DMS79 (cell line): ENCODE results near the gene SMIM7.

Experiments
- DNase-seq: peaks from one replicate; lab custom pipeline; 2025; lab: John Stamatoyannopoulos, UW

The SMIM7 gene

DNA sequence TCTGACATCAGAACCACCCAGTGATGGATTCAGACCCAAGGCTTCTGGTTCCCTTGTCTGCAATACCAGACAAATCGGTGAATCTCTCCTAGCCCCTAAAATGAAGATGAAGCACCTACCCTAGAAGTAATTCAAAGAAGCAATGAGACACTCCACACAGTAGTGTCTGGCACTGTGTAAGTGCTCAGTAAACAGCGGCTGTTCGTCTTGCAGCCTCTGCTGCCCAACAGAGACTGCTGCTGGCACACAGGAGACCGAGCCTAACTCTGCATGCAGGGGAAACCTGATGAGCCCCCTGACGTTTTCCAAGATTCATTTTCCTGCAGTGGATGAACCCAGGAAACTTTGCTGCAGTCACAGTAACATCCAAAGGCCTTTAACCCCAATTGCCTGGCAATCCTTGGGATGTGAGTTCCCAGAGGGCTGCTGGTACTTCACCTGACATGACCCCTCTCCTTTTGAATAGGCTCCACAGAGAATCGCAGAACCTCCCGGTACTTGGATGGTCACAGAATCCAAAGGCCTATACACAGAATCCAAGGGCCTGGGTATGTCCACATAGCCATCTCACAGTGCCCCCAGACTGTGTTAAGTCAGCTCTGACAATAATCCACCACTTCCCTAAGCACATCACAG is 38.7 kb downstream of the SMIM7 start:
- no peak for DNase-seq

DNA sequence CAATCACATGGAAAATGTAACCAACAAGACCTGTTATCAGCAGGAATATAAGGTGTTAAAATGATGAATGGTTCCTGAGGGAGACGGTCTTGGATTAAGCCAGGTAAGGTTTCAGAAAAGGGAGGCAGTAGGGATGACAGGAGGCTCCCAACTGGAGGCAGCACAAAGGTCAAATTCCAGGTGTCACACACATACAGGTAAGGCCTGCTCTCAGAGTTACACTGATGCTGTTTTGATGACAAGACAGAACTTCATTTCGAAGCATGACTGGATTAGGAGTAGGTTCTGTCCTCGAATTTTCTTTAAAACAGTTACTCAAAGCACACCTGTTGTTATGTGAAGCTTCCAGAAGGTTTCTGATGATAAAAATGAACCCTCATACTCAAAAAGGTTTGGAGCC is 39.4 kb downstream of the SMIM7 start:
- no peak for DNase-seq

DNA sequence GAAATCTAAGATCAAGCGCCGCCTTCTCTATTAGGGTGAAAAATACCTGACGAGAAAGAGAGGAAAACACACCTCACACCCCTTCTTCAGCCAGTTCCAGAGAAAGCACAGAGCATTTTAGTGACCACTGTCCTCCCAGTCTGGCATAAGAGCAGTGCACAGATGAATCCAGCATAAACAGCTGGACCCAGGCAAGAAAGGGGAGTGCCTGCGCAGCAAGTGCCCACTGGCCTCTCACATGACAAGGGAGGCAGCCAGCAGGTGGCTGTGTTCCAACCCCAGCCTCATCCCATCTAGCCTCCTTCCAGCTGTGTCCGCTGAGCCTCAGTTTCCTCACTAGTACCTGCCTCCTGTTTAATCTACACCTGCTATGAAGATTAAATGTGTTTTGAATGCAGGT is 39.9 kb downstream of the SMIM7 start:
- DNase-seq: no peak

DNA sequence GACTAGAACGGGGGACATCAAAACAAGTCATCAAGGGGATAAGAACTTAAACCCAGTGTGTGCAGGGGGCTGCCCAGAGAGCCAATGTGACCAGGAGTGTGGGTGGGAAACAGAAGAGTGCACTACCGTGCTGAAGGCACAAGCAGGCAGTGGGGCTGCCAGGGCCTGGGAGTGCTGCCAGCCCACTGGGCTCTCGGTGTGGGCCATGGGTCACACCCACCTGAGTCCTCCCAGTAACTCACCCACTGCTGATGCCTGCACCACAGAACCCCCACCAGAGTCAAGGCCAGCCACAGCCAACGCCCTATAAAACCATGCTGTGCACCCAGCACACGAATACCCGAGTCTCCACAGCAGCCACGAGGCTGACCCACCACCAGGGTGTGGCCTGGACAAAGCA is 40.5 kb downstream of the SMIM7 start:
- DNase-seq: no peak

DNA sequence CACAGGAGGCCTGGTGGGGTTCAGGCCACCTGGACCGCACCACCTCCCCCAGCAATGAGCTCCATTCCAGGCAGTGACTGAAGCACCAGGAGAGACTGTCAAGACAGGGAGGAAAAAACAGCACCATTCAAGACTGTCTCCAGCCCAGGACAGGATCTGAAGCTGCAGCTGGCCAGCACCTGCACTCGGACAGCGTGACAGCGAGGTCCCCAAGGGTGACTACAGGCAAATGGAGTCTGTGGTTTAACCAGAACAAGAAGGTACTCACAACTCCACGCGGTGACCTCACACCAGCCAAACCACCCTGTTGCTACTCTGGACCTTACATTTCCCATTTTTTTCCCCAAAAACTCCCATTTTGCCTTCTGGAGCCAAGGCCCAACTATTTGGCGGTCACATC is 41.7 kb downstream of the SMIM7 start:
- DNase-seq: no peak

DNA sequence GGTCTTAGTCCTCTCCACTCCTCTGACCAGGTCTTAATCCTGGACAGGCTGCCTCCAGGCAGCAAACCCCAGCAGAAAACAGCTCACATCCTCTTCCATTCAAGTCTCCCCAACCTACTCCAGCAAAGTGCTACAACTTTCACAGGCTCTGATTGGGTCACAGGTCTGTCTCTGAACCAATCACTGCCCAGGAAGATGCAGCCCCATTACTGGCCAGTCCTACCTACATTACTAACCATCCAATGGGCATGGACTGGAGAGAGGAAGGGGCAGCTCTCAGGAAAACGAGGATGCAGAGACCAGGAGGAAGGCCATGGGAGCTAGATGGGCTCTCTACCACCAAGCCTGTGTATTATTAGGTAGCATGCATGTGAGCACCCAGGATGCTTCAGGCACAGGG is 44.1 kb downstream of the SMIM7 start:
- no peak for DNase-seq

DNA sequence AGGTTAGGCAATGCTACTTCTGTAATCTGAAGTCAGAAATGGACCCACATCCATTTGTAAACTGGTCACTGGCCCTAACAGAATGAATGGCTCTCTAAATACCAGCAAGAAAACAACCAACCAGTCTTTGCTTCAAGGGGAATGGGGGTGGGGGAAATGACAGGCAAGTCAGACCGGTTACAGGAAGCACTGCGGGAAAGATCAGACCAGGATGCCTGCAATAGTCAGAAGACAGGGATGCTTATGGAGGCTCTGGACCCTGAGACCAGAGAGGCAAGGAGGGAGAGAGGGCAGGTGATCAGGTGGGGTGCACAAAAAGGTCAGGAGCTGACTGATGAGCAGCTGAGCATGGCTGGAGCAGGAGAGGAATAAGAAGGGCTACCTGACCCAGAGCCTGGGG is 45.0 kb downstream of the SMIM7 start:
- no peak for DNase-seq

DNA sequence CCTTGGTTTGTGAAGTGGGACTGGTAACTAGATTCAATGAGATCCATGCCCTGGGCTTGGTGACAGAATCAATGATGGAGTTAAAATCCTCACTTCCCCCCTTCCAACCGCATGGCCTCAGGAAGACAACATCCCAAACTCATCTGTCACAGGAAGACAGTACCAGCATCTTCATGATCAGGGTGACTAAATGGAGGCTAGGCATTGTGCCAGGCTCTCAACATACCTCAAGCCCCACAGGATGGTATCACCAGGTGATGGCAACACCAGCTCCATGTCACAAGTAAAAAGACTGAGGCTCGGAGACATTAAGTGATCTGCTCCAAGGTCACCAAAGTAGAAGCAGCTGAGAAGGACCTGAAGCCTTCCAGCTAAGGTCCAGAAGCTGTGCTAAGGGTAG is 46.1 kb downstream of the SMIM7 start:
- no peak for DNase-seq

DNA sequence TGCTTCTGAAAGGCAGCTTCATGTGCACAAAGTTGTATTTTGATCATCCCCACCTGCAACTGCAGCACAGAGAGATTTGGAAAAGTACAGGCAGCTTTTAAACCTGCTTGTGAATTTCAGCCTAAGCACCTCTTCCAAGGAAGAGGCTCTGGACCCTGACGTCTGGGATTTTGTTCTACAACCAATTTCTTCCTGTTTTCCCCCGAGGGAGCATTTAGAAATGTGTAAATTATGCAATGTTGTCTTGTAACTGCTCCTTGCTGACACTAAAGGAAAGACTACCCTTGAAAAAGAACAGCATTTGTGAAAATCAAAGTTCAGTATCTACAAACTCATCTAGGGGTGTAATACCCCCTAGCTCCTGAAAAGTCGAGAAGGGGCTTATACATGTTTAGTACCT is 47.3 kb downstream of the SMIM7 start:
- no peak for DNase-seq

DNA sequence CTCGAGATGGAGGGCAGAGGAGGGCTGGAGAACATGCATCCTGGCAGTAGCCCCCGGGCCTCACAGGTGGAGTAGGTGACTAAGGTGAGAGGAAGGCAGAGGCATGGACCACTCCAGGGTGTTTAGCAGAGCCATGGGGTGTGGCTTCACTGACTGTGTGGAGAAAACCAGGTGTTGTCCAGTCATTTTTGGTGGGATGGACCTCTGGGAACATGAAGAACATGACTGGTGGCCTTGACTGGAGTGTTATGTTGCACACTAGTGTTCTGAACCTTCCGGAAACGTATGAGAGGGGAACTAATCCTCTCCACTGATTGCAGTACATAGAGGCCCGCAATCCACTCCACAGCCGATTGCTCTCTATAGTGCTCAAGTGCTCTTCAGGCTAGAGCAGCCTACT is 48.8 kb downstream of the SMIM7 start:
- DNase-seq: peak; percentile 73

DNA sequence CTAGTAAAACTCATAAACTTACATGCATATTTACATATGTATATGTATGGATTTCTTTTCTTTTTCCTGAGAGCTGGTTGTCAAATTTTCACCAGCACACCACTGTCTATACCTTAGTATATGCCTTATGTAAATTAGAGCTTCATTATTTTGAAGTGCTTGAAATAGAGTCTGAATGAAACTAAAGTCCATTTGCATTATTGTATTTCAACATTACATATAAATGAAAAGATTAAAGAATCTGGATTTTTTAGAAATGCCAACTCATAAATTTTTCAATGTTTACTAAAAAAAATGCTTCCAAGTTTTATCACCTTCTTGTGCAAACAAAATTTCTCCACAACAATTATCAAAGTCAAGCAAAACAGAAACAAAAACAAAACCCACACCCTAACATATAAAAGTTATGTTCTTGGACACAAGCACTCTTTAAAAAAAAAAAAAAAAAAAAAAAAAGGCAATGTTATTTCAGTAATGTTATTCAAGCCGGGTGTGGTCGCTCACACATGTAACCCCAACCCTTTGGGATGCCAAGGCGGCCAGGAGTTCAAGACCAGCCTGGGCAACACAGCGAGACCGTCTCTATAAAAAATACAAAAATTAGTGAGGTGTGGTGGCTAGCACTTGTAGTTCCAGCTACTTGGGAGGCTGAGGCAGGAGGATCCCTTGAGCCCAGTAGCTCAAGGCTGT is 50.3 kb downstream of the SMIM7 start:
- DNase-seq: no peak

DNA sequence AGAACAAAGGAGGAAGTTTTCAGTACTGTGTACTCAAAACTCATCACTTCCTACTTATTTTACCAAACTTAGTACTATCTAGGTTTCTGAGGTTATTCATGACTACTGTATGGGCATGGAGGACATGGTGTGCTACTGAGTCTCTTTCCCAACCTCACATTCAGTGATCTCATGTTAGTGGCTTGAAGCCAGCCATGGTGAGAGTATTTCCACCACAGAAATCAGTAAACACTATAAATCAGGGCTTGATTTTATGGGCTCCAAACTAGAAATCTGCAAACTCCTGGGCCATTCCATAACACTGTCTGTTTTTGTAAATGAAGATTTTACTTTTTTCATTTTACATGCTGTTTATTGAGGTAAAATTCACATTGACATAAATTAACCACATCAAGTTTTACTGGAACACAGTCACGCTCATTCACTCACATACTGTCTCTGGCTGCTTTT is 51.6 kb downstream of the SMIM7 start:
- DNase-seq: no peak

DNA sequence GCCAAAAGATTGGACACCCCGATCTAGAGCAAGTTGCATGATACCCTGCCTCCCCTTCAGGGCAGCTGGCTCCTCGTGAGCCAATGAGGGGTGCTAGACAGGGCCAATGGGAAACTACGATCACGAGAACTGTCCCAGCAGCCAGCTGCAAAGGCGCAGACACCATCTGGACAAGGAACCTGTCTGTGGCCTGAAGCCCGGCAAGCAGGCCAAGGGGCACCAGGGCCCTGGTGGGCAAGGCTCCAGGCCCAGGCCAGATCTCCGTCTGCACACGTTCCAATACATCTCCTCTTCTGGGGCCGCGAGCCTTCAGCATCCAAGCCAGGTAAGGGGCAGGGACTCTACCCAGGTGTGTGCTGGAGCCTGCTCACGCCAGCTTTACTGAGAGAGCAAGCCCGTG is 52.1 kb downstream of the SMIM7 start:
- no peak for DNase-seq

DNA sequence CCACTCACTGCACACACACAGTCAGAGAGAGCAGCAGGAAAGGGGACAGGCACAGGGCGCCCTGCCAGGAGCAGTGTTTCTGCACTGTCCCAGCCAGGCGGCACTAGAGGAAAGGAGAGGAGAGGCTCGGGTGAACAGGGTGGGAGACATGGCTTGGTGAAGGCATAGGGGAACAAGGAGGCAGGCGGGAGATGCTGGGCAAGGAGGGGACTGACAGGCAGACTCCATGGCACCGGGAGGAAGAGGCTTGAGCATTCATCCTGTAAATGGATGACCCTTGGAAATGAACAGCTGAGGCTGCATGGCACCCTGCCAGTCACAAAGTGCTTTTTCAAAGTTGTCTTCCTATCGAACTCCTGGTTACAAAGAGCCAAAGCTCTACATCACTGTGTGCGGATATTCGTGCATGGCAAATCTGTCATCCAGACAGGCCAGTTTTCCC is 54.4 kb downstream of the SMIM7 start:
- peak; percentile 88 for DNase-seq

DNA sequence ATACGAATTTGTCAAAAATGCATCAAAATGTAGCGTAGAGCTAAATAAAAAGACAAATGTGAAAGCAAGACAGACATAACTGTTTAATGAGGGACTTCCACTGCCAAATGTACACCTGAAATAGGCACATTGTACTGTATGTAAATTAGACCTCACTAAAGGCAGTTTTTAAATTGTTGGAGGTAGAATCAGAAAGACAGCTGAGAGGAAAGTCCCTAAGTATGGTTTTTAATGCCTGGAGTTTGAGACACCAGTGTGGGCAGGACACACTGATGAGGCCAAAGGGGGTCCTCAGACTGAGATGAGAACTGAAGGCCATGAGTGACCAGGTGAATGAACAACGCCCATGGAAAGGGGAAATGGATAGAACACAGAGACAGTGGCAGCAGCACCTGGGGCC is 54.8 kb downstream of the SMIM7 start:
- no peak for DNase-seq

DNA sequence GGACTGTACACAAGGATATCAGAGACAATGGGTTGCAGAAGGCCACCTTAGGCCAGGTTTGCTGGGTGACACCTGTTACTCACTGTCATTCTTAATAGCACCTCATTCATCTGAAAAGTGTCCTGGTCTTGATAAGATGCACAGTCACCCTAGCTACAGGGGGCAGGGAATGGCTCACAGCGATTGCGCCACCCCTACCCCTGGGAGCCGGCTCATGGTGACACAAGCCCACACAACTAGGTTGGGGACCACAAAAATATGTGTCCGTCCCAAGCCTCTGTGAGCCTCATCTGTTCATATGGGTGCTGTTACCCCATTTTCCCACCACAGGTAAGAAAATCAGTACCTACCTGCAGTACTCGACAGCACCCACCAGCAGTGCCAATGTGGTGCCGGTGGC is 55.3 kb downstream of the SMIM7 start:
- no peak for DNase-seq

DNA sequence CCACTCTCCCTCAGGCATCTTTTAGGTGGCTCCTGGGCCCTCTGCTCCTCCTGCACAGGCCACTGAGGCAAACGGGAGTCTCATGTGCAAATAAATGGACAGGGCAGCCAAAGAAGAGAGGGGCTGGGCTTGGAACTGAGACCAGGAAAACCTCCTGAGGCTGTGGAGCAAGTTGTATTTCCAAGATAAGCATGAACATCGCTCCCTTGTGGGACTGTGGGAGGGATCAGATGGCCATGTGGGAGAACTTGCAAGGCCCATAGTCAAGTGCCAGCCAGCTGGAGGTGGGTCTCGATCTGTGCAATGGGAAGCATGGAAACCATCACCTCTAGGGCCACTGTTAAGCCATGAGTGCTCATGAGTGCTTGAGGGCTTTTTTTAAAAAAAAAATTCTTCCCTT is 56.9 kb downstream of the SMIM7 start:
- no peak for DNase-seq

DNA sequence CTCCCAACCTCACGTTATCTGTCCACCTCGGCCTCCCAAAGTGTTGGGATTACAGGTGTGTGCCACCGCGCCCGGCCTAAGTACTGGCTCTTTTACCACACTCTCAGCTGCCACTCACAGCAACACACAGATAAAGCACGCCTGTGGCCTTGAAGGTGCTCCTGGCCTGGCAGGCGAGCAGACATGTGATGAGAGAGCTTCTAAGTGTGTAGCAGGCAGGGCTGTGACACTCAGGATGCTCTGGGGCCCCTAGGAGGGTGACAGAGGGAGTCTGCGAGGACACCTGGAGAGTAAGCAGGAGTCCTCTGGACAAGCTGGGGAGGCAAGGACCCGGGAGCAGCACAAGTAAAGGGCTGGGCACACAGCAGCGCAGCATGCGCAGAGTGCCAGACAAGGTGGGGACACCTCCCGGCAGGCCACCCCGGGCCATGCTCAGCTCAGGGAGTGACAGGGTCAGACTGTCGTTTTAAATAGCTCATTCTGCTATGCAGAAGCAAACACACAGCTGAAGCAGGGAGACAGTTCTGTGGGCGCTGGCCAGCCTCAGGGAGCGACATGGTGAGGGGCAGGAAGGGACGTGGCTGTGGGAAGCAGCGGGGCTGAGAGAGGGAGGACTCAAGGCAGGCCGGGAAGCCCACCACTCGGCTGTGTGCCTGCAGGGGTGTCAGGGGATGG is 58.4 kb downstream of the SMIM7 start:
- no peak for DNase-seq

DNA sequence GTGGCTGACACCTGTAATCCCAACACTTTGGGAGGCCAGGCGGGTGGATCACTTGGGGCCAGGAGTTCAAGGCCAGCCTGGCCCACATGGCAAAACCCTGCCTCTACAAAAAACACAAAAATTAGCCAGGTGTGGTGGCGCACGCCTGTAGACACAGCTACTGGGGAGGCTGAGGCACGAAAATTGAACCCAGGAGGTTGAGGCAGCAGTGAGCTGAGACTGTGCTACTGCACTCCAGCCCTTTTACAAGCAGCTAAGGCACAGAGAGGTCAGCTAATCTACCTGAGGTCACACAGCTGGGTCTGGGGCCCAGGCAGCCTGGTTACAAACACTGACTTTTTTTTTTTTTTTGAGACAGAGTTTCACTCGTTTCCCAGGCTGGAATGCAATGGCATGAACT is 59.1 kb downstream of the SMIM7 start:
- no peak for DNase-seq

DNA sequence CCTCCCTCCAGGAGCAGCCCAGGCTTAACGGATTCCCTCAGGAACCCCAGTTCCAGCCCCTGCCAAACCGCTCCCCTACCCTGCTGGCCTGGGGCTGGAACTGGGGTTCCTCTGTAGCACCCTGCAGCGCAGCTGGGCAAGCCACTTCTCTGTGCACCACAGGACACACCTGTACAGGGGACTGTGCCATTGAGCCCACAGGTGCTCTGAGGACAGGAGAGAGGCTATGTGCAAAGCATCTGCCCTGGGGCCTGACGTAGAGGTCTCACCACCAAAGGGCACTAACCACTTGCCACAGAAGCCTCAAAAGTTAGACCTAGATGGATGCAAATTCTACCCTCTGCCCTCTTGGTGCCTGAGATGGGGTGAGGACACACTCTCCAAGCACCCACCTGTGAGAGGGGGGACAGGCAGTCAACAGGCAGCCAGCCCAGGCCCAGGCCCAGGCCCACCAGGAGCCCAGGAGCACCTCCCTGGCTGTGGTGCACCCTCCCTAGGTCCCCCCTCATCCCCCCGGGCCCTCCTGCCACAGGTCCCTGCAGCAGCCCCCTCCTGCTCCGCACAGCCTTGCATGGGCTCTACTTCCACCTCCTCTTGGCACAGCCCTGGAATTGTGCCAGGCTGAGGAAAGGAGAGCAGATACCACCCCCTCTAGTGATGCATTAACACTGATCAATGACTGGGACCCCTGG is 60.1 kb downstream of the SMIM7 start:
- DNase-seq: no peak

DNA sequence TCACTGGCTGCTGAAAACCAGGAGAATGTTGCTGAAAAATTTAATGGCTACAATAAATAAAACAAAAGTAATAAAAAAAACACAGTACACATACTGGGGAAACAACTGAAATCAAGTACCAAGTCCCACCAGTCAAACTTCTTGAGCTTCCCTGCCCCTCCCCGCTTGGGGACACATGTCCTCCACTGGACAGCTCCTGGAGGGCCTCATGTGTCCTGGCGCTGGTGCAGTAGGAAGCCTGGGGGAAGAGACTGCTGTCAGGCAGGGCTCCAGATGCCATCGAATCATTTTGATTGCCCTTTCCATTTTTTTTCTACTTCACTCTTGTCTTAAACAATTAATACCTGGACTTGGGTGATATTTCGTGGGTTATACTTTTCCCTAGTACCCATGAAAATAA is 61.1 kb downstream of the SMIM7 start:
- no peak for DNase-seq

DNA sequence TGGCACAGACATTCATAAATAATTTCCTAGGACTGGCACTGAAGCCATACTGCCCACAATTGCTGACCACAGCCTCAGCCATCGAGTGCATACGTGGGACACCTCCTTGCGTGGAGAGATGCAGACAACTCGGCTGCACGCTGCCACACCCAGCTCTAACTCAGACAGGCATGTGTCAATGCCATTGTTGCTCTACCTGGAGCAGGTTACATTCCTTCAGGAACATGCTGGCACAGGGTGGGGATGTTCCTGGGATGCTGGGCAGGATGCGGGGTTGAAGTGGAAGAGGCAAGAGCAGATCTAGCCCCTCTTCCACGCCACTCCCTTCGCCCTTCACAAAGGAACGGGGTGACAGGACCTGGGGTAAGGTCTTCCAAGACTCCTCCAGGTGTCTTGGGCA is 63.5 kb downstream of the SMIM7 start:
- no peak for DNase-seq
